DOHH2 (cell line): ENCODE data around the gene FAM118B.

ENCODE experiments used
- H3F3A ChIP-seq: fragments of 200-600 bp; sonication (generic), shearing (Covaris generic); 2 replicates; pipeline ENCODE4 v1.6.0; 2016; ENCODE audit warnings: antibody characterized with exemption, mild to moderate bottlenecking; ENCODE audit not compliant: control insufficient read depth, insufficient read depth
- H3K27ac ChIP-seq: fragments of 200-600 bp; sonication (generic); 2 replicates; pipeline ENCODE4 v1.5.1; 2014; ENCODE audit warnings: low read depth, mild to moderate bottlenecking, low read length, moderate library complexity
- H3K27me3 ChIP-seq: fragments of 200-600 bp; sonication (generic); 2 replicates; pipeline ENCODE4 v1.6.1; 2014; ENCODE audit warnings: mild to moderate bottlenecking, low read length, mixed read lengths; ENCODE audit not compliant: control insufficient read depth
- H3K36me3 ChIP-seq: fragments of 200-600 bp; sonication (generic); 2 replicates; pipeline ENCODE4 v1.6.1; 2014; ENCODE audit warnings: mild to moderate bottlenecking, low read length, moderate library complexity, mixed read lengths; ENCODE audit not compliant: control insufficient read depth
- H3K4me1 ChIP-seq: fragments of 200-600 bp; sonication (generic); 2 replicates; pipeline ENCODE4 v1.6.1; 2014; ENCODE audit warnings: mild to moderate bottlenecking, low read length, mixed read lengths; ENCODE audit not compliant: control insufficient read depth
- H3K4me2 ChIP-seq: fragments of 200-600 bp; sonication (generic); 2 replicates; pipeline ENCODE4 v1.6.0; 2014; ENCODE audit warnings: mild to moderate bottlenecking, low read length, moderate library complexity
- H3K4me3 ChIP-seq: fragments of 200-600 bp; sonication (generic); 2 replicates; pipeline ENCODE4 v1.5.1; 2014; ENCODE audit warnings: mild to moderate bottlenecking, low read length, mixed read lengths
- H3K79me2 ChIP-seq: fragments of 200-600 bp; sonication (generic); 2 replicates; pipeline ENCODE4 v1.6.1; 2014; ENCODE audit warnings: mild to moderate bottlenecking, low read length, mixed read lengths; ENCODE audit not compliant: control insufficient read depth
- H3K9me2 ChIP-seq: fragments of 200-600 bp; sonication (generic); replicated peaks from 2 replicates; pipeline ENCODE4 v1.6.1; 2014; ENCODE audit warnings: mild to moderate bottlenecking, low read length, mixed read lengths; ENCODE audit not compliant: control insufficient read depth
- H3K9me3 ChIP-seq: fragments of 200-600 bp; sonication (generic); 2 replicates; pipeline ENCODE4 v1.6.1; 2014; ENCODE audit warnings: antibody characterized with exemption, low read length, mixed read lengths; ENCODE audit not compliant: control insufficient read depth, insufficient read depth
- H4K20me1 ChIP-seq: fragments of 200-600 bp; sonication (generic); 2 replicates; pipeline ENCODE4 v1.6.0; 2014; ENCODE audit warnings: low read depth, mild to moderate bottlenecking, antibody characterized with exemption, low read length, moderate library complexity; ENCODE audit not compliant: control insufficient read depth, insufficient read depth
- EZH2phosphoT487 ChIP-seq: fragments of 200-600 bp; sonication (generic); IDR thresholded peaks from 2 replicates; pipeline ENCODE4 v1.6.1; 2017; ENCODE audit warnings: borderline replicate concordance, mild to moderate bottlenecking, antibody characterized with exemption, low read length, moderate library complexity, mixed read lengths
- TF ChIP-seq, protein P1 (sequence below): fragments of 200-600 bp; sonication (generic); IDR thresholded peaks from one replicate; pipeline ENCODE4 v1.5.1; 2014; ENCODE audit warnings: antibody characterized with exemption, mild to moderate bottlenecking, low read depth, low read length; ENCODE audit not compliant: poor library complexity, severe bottlenecking

The FAM118B gene

GRCh38 chr11:126166413-126166812, 45.2 kb upstream of the FAM118B start:
- Histone ChIP-seq H3F3A (no peaks in the 10 kb centered on the region), H3K9me3 (no peaks in the 10 kb centered on the region), H3K79me2 (no peaks in the 10 kb centered on the region), H3K4me3 (no peak overlapping the region), H3K36me3 (no peaks in the 10 kb centered on the region), H3K9me2 (no peaks in the 10 kb centered on the region), H3K4me1 (peaks cover 9% of the 10 kb centered on the region), H3K27ac (no peak overlapping the region), H3K27me3 (peaks cover 50% of the 10 kb centered on the region), H3K4me2 (no peak overlapping the region), H4K20me1 (no peaks in the 10 kb centered on the region; the same call in 1 of the 2 replicates)
- no peak for TF ChIP-seq EZH2phosphoT487
- TF ChIP-seq, protein P1, sequence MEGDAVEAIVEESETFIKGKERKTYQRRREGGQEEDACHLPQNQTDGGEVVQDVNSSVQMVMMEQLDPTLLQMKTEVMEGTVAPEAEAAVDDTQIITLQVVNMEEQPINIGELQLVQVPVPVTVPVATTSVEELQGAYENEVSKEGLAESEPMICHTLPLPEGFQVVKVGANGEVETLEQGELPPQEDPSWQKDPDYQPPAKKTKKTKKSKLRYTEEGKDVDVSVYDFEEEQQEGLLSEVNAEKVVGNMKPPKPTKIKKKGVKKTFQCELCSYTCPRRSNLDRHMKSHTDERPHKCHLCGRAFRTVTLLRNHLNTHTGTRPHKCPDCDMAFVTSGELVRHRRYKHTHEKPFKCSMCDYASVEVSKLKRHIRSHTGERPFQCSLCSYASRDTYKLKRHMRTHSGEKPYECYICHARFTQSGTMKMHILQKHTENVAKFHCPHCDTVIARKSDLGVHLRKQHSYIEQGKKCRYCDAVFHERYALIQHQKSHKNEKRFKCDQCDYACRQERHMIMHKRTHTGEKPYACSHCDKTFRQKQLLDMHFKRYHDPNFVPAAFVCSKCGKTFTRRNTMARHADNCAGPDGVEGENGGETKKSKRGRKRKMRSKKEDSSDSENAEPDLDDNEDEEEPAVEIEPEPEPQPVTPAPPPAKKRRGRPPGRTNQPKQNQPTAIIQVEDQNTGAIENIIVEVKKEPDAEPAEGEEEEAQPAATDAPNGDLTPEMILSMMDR = no peak

- Histone ChIP-seq H3K9me2 (no peaks in the 10 kb centered on the region), H3K9me3 (no peaks in the 10 kb centered on the region), H3K36me3 (no peaks in the 10 kb centered on the region), H3K4me2 (no peak overlapping the region), H3K4me3 (no peak overlapping the region), H3K27ac (no peak overlapping the region), H3F3A (no peaks in the 10 kb centered on the region), H3K79me2 (no peaks in the 10 kb centered on the region), H3K4me1 (peaks cover 9% of the 10 kb centered on the region), H3K27me3 (peaks cover 50% of the 10 kb centered on the region), H4K20me1 (no peaks in the 10 kb centered on the region; the same call in 1 of the 2 replicates)
- no peak for TF ChIP-seq EZH2phosphoT487
- TF ChIP-seq, protein P1 = no peak
These were observed 44.1 kb upstream of the FAM118B start for GRCh38 chr11:126167488-126167887.

DNA sequence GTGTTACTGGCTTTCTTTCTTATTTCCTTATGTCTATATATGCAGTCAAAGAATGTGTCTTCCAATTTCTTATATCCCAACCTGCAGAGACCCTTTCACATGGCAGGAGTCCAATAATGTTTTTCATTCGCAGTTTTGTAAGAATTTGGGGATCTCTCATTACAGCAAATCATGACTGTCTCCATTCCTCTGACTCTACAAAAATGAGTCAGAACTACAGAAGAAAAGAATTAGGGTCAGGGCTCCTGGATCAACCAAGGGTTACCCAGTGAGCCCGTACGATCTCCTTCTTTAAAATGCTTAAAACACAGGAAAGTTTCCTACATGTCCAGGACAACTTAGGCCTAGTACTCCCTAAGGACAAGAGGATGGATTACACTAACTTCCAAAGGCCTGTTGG, 42.3 kb upstream of the FAM118B start:
- Histone ChIP-seq H4K20me1 (peaks cover 2% of the 10 kb centered on the region; the same call in 1 of the 2 replicates), H3F3A (no peaks in the 10 kb centered on the region), H3K9me2 (no peaks in the 10 kb centered on the region), H3K27ac (no peak overlapping the region), H3K4me2 (no peak overlapping the region), H3K36me3 (no peaks in the 10 kb centered on the region), H3K79me2 (no peaks in the 10 kb centered on the region), H3K9me3 (no peaks in the 10 kb centered on the region), H3K27me3 (peaks cover 47% of the 10 kb centered on the region), H3K4me1 (peaks cover 4% of the 10 kb centered on the region; the same call in 1 of the 2 replicates), H3K4me3 (no peak overlapping the region)
- TF ChIP-seq, protein P1 = no peak
- TF ChIP-seq EZH2phosphoT487 = no peak
